Measurements from ENCODE around the gene IRGC. TPM values are rescaled to one million over a fixed set of nuclear protein-coding genes. Genes with fewer than 3 reads are reported as not detected.

Gene IRGC
- total and polyA plus RNA-seq, 2 donors (not counting 3 experiments of a cell fraction or from before 2014, with no cell fraction given): not detected

DNA sequence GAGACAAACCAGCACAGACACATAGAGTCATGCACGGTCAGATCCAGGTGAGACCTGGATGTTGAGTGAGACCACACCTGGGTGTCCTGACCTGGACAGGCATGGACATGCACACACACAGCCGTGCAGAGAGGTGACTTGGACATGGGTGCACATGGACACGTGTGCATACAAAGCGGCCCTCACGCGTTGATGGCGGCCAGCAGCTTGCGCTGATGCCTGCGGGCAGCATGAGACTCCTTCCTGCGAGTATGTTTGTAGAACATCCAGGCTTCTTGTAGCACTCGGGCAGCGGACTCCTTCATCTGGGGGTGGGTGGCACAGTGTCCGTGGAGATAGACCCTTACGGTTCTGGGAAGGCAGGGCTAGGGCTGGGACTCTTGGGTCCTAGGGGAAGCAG is 53.4 kb downstream of the IRGC start:
- Histone ChIP-seq H3K79me2 (ENCODE audit: control insufficient read depth, insufficient read depth, low read length) (no peaks in the 10 kb centered on the region), H3K4me2 (ENCODE audit: insufficient read depth, low read length) (no peak overlapping the region), H2AFZ (ENCODE audit: low read depth, low read length) (no peak overlapping the region), H3K4me1 (ENCODE audit: control insufficient read depth, extremely low read depth, insufficient read depth, low read length) (peaks cover 11% of the 10 kb centered on the region), H3K9me1 (replicated peaks; ENCODE audit: control insufficient read depth, extremely low read depth, insufficient read depth, low read length) (no peaks in the 10 kb centered on the region), H3K36me3 (ENCODE audit: control insufficient read depth in 2 of 2, extremely low read depth in 1 of 2, insufficient read depth in 2 of 2, low read length in 2 of 2) (no peaks in the 10 kb centered on the region), H3K9ac (replicated peaks; ENCODE audit: extremely low read depth, insufficient read depth, low read length) (no peak overlapping the region), H3K27ac (ENCODE audit: insufficient read depth, low read depth, low read length) (no peak overlapping the region), H4K20me1 (replicated peaks; ENCODE audit: control insufficient read depth, extremely low read depth, insufficient read depth, low read length) (no peaks in the 10 kb centered on the region), H3K27me3 (ENCODE audit: control insufficient read depth in 2 of 2, insufficient read depth in 2 of 2, low read length in 2 of 2) (peaks cover 0 to 3% of the 10 kb centered on the region in 2 experiments), H3K9me3 (replicated peaks; ENCODE audit: control insufficient read depth, insufficient read depth, low read length) (no peaks in the 10 kb centered on the region), H3K4me3 (replicated peaks in 1 of 3; ENCODE audit: insufficient read depth in 1 of 3, low read depth in 1 of 3, low read length in 3 of 3) (no peak overlapping the region)
- DNase-seq (ENCODE audit: low read depth, low spot score): no peak
- FAIRE-seq: no peak
- POLR2A ChIA-PET: no interaction called here
- dilution Hi-C loops (cut with MboI; ENCODE audit: extremely low pct_ligation_motif_present, low sequenced_read_pairs) (no loop called here), intact Hi-C loops (cut with micrococcal nuclease) (loop anchor here (5.0 kb wide), 1 partner anchor 67 kb away; no protein-coding TSS in a partner anchor)
- CTCF ChIA-PET: interaction anchor here (1.2 to 3.9 kb wide), 7 partner anchors 10 to 40 kb away, joined by 3 to 37 read pairs (median 6); no protein-coding TSS in a partner anchor
- TF ChIP-seq EZH2 (IDR thresholded peaks at IDR 0.05; ENCODE audit: borderline replicate concordance, low read depth, low read length, severe bottlenecking) (no peak), GATA2 (IDR thresholded peaks at IDR 0.05; ENCODE audit: insufficient read depth, insufficient read length, low read depth, low read length) (no peak), FOS (IDR thresholded peaks at IDR 0.05; ENCODE audit: borderline replicate concordance, insufficient read depth, low read length) (no peak), POLR2A (IDR thresholded peaks at IDR 0.05; ENCODE audit: low read depth, low read length) (no peak), POLR2AphosphoS5 (IDR thresholded peaks at IDR 0.05; ENCODE audit: insufficient read depth, low read depth, low read length) (no peak), MYC (IDR thresholded peaks at IDR 0.05; ENCODE audit: low read depth, low read length) (no peak), JUN (IDR thresholded peaks at IDR 0.05; ENCODE audit: borderline replicate concordance, insufficient read depth, insufficient read length, low read depth) (no peak)
- TF ChIP-seq, protein P1, sequence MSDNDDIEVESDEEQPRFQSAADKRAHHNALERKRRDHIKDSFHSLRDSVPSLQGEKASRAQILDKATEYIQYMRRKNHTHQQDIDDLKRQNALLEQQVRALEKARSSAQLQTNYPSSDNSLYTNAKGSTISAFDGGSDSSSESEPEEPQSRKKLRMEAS (IDR thresholded peaks at IDR 0.05; ENCODE audit: insufficient read depth, insufficient read length): no peak
- TF ChIP-seq, protein P2, sequence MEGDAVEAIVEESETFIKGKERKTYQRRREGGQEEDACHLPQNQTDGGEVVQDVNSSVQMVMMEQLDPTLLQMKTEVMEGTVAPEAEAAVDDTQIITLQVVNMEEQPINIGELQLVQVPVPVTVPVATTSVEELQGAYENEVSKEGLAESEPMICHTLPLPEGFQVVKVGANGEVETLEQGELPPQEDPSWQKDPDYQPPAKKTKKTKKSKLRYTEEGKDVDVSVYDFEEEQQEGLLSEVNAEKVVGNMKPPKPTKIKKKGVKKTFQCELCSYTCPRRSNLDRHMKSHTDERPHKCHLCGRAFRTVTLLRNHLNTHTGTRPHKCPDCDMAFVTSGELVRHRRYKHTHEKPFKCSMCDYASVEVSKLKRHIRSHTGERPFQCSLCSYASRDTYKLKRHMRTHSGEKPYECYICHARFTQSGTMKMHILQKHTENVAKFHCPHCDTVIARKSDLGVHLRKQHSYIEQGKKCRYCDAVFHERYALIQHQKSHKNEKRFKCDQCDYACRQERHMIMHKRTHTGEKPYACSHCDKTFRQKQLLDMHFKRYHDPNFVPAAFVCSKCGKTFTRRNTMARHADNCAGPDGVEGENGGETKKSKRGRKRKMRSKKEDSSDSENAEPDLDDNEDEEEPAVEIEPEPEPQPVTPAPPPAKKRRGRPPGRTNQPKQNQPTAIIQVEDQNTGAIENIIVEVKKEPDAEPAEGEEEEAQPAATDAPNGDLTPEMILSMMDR (IDR thresholded peaks at IDR 0.05; ENCODE audit: extremely low read depth in 1 of 2, insufficient read depth in 1 of 2, low read depth in 1 of 2, low read length in 2 of 2): no peak
- no TSS peak for BruUV-seq (replicated peaks)

Other genes starting within 250 kb of the IRGC start
- gene PHLDB3, start 211.3 kb upstream of the IRGC start, total RNA-seq: 10.1 and 12.0 TPM in 2 replicates
- 5.5 and 5.6 TPM in 2 replicates for gene PHLDB3, start 211.3 kb upstream of the IRGC start, polyA plus RNA-seq
- 29.4 and 34.5 TPM in 2 replicates for gene ETHE1, start 188.9 kb upstream of the IRGC start, total RNA-seq
- gene ETHE1, start 188.9 kb upstream of the IRGC start, polyA plus RNA-seq: 124 and 165 TPM in 2 replicates
- gene ZNF575, start 182.9 kb upstream of the IRGC start, total RNA-seq: 1.4 and 3.0 TPM in 2 replicates
- gene ZNF575, start 182.9 kb upstream of the IRGC start, polyA plus RNA-seq: 0.57 and 0.80 TPM in 2 replicates
- gene XRCC1, start 140.5 kb upstream of the IRGC start, total RNA-seq: 37.3 and 39.3 TPM in 2 replicates
- gene XRCC1, start 140.5 kb upstream of the IRGC start, polyA plus RNA-seq: 24.2 and 29.5 TPM in 2 replicates
- gene PINLYP, start 140.3 kb upstream of the IRGC start, total RNA-seq: 2.6 and 5.5 TPM in 2 replicates
- 4.8 and 5.5 TPM in 2 replicates for gene PINLYP, start 140.3 kb upstream of the IRGC start, polyA plus RNA-seq
- 33.2 and 34.1 TPM in 2 replicates for gene IRGQ, start 119.9 kb upstream of the IRGC start, total RNA-seq
- 15.8 and 16.0 TPM in 2 replicates for gene IRGQ, start 119.9 kb upstream of the IRGC start, polyA plus RNA-seq
- gene ZNF576, start 119.5 kb upstream of the IRGC start, total RNA-seq: 19.5 and 20.3 TPM in 2 replicates
- gene ZNF576, start 119.5 kb upstream of the IRGC start, polyA plus RNA-seq: 27.7 and 38.3 TPM in 2 replicates
- gene SRRM5, start 104.0 kb upstream of the IRGC start, total RNA-seq: 0.27 and 0.32 TPM in 2 replicates
- gene SRRM5, start 104.0 kb upstream of the IRGC start, polyA plus RNA-seq: 0.13 and 0.17 TPM in 2 replicates
- gene ZNF428, start 96.4 kb upstream of the IRGC start, total RNA-seq: 51.8 and 56.2 TPM in 2 replicates
- 29.2 and 30.7 TPM in 2 replicates for gene ZNF428, start 96.4 kb upstream of the IRGC start, polyA plus RNA-seq
- gene CADM4, start 76.2 kb upstream of the IRGC start, total RNA-seq: 6.7 and 7.5 TPM in 2 replicates
- 5.0 and 7.7 TPM in 2 replicates for gene CADM4, start 76.2 kb upstream of the IRGC start, polyA plus RNA-seq
- 62.9 and 82.0 TPM in 2 replicates for gene PLAUR, start 45.9 kb upstream of the IRGC start, total RNA-seq
- 60.2 and 66.3 TPM in 2 replicates for gene PLAUR, start 45.9 kb upstream of the IRGC start, polyA plus RNA-seq
- 45.0 and 53.3 TPM in 2 replicates for gene SMG9, start 38.9 kb downstream of the IRGC start, total RNA-seq
- 25.5 and 26.4 TPM in 2 replicates for gene SMG9, start 38.9 kb downstream of the IRGC start, polyA plus RNA-seq
- gene KCNN4, start 64.9 kb downstream of the IRGC start, total RNA-seq: 0.35 TPM in 1 of 2 replicates, not detected in the other
- gene KCNN4, start 64.9 kb downstream of the IRGC start, polyA plus RNA-seq: 0.27 and 0.29 TPM in 2 replicates
- gene LYPD5, start 86.4 kb downstream of the IRGC start, total RNA-seq: not detected in 2 replicates
- 0.11 and 0.28 TPM in 2 replicates for gene LYPD5, start 86.4 kb downstream of the IRGC start, polyA plus RNA-seq
- 6.0 and 10.7 TPM in 2 replicates for gene ZNF283, start 111.2 kb downstream of the IRGC start, total RNA-seq
- 1.4 and 1.9 TPM in 2 replicates for gene ZNF283, start 111.2 kb downstream of the IRGC start, polyA plus RNA-seq
- gene ZNF404, start 167.9 kb downstream of the IRGC start, total RNA-seq: 0.62 and 1.5 TPM in 2 replicates
- gene ZNF404, start 167.9 kb downstream of the IRGC start, polyA plus RNA-seq: 0.37 and 0.68 TPM in 2 replicates
- gene ZNF45, start 219.2 kb downstream of the IRGC start, total RNA-seq: 10.8 and 11.2 TPM in 2 replicates
- gene ZNF45, start 219.2 kb downstream of the IRGC start, polyA plus RNA-seq: 4.7 and 6.1 TPM in 2 replicates
- 4.2 and 6.0 TPM in 2 replicates for gene ZNF221, start 235.2 kb downstream of the IRGC start, total RNA-seq
- gene ZNF221, start 235.2 kb downstream of the IRGC start, polyA plus RNA-seq: 0.45 and 1.4 TPM in 2 replicates

Measured in endothelial cell of umbilical vein (primary cell).